Activated CD4-positive, CD25-positive, alpha-beta regulatory T cell treated with anti-CD3 and anti-CD28 coated beads, Interleukin-2, amount 50 U/mL, for 24 hours (primary cell): ENCODE measurements around the gene CABLES1.
"Not testable (repeated sequence)": the region's sequence is repeated elsewhere in the genome, so short reads cannot be mapped to it uniquely, and the experiment has no call there.

Experiments
- ATAC-seq, 2 donors: fragments of 150-1000 bp; cut with Tn5 transposase; one replicate each; pipeline ENCODE4 v1.10.0; 2021; ENCODE audit warnings: mild to moderate bottlenecking in 1 of 2, moderate library complexity in 1 of 2

Gene CABLES1

DNA sequence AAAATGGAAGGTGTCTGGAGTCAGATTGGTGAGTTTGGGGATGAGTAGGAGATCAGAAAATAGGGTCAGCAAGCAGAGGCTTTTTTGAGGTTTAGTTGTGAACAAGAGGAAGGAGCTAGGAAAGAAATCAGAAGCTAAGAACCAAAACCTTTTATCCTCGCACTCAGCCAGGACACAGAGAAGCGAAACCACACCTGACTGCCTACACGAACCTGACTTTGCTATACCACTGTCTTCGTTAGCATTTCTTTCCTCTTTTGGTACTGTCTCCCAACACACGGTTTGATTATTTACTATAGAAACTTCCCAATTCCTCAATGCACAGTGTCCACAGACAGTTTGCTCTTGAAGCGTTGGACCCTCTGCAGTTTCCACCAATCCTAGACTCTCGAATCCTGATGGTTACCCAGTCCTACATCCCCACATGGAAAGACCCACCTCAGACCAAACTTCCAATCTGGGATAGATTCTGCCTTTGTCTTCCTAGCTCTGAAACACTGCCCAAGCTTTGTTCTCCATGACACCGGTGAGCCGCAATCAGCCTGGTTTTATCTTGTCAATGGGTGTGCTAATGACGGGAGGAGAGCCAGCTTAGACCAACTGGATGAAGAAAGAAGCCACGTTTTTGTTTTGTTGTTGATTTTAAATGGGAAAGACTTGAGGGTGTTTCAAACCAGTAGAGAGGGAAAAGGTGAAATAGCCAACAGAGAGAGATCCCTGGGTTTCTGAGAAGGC is 137.4 kb downstream of the CABLES1 start:
- no peak for ATAC-seq

DNA sequence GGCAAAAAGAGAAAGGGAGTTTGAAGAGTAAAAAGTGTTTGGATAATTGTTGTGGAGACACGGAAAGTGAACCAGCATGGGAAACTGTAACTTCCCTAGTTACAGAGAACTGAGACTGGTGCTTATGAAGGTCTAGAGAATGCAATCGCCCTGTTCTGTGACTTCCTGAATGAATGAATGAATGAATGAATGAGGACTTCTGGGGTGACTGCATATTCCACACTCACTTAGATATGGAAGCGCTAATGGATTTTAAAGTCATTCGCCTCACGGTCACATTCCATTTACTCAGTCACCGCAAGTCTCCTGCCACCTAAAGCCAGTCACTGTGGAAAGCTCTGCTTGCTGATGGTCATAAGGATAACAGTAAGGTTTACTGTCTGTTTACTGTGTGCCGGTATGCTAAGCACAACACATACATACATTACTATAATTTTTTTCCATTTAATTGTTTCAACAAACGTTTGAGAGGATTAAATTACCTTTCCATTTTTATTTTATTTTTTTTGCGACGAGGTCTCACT is 138.2 kb downstream of the CABLES1 start:
- ATAC-seq: no peak

DNA sequence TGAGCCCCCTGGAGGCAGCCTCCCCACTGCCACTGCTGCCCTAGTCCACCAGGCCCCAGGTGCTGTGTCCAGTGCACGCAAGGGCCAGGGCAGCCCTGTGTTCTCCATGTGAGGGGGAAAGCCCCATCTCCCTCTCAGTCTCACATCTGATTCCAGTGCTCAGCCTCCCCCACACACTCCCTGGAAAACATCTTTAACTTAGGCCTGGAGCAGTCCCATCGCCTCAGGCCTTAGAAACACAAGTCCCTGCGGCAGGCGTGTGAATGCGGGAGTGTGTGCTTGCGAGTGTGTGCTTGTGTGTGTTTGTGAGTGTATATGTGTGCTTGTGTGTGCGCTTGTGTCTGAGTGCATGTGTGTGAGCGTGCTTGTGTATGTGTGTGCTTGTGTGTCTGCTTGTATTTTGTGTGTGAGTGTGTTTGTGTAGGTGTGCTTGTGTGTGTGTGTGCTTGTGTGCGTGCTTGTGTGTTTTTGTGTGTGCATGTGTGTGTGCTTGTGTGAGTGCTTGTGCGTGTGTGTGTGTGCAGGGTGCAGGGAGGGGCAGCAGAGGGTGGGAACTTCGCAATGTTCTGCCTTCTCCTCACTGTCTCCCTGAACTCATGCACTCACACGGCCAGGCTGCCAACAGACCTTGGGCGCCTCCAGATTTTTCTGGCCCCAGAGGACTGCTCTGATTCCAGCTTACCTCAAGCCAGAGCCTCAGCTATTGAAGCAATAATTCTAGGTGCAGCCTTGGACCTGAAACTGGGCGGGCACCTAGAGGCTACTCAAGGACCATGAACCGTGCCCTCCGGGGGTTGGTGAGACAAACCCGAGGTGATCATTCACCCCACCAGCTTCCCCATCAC is 139.6 kb downstream of the CABLES1 start:
- ATAC-seq: no peak

DNA sequence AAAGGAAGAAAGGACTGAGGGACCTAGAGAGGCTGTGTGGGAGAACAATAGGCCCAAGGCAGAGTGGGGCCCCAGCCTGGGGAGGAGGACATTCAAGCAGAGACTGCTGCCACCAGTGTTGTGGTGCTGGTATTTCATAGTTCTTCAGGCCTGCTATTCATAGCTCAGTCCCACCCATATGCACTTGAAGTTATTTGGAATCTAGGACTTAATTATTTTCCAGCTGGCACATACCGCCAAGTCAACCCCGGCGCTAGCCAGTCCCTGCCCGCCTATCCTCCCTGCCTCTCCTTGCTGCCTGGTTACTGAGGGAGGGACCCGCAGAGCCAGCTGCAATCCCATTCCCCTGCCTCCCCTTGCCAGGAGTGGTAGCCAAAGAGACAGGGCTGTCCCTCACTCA is 141.2 kb downstream of the CABLES1 start:
- ATAC-seq: no peak

DNA sequence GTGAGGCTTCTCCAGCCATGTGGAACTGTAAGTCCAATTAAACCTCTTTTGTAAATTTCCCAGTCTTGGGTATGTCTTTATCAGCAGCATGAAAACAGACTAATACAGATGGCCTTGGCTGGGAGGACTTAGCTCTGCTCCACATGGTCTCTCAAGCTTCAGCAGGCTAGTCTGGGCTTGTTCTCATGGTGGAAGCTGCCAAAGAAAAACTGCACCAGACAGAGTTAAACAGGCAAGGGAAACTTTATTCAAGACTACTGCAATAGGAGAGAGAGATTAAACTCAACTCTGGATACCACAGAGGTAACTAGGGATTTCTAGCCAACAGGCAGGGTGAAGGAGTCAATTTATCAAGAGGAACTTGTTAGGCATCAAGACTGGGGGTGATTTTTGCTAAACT is 142.1 kb downstream of the CABLES1 start:
- ATAC-seq: no peak

DNA sequence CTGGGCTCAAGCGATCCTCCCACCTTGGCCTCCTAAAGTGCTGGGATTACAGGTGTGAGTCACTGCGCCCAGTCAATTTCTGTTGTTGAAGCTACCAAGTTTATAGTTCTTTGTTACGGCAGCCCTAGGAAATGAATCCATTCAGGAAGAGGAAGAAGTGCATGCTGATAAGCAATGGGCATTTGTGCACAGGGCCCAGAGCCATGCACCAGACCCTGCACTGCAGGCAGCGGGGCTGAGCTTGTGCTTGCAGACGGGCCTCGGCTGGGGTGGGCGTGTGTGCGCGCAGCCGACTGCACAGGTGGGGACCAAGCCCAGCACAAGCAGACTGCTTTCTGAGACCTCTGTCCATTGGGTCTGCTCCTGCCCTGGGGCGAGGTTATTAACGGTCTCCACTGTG is 144.6 kb downstream of the CABLES1 start:
- ATAC-seq: no peak

DNA sequence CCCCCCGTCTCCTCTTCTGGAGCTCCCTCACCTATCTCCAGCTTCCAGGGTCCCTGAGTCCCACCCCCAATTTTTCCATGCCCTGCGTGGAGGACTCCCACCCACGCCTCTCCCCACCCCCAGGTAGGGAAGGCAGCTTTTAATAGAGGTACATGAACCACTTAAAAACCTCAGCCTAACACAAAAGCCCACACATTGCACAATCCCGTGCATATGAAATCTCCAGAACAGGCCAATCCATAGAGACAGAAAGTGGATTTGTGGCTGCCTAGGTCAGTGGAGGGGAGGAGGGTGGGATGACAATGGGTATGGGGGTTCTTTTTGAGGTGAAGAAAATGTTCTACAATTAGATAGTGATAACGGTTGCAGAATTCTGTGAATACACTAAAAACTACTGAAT is 145.6 kb downstream of the CABLES1 start:
- ATAC-seq: no peak

DNA sequence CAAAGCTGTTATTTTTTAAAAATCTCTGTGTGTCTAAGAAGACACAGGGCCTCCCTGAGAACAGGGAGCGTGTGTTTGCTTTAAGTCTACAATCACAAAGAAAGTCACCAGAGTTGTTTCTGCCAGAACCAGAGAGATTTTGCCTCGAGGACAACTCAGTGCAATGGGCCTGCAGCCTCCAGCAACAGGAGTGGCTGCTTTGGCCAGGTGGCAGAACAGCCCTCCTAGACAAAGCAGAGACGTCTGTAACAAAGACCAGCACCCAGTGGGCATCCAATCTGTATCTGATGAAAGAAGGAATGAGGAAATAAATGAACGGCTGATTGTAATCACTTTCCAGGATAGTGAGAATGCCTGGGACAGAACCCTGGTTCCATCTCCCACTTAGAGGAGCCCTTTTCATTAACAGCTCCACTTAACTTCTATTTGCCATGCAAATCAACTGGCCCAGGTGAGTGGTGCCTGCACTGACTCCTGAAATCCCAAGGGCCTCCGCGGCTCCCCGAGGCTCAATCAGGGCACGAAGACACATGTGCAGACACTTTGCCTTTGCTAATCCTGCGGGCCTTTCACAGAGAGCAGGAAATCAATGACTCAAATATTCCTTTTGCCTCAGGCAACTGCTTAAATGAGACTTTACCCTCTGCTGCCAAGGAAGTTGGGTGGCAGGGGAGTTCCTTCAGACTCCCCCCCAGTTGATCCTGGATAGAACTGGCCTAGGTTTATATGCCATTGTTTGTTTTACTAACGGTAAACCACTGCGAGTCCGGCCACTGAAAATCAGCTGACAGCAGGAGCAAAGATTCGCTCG is 146.5 kb downstream of the CABLES1 start:
- no peak for ATAC-seq

DNA sequence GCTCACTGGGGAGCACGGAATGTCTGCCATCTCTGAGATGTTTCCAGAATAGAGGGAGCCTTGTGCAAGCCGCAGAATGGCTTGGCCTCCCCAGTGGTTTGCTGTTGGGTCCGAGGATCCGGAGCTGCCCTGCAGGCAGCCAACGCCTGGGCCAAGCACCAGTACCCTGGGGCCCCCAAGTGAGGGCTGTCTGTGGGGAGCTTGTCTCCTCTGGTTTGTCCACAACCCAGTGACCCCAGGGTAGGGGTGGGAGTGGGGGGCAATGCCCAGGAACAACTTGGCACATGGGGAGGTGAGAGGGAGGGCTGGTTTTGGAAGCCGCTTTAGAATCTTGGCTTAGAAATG is 147.1 kb downstream of the CABLES1 start:
- no peak for ATAC-seq

DNA sequence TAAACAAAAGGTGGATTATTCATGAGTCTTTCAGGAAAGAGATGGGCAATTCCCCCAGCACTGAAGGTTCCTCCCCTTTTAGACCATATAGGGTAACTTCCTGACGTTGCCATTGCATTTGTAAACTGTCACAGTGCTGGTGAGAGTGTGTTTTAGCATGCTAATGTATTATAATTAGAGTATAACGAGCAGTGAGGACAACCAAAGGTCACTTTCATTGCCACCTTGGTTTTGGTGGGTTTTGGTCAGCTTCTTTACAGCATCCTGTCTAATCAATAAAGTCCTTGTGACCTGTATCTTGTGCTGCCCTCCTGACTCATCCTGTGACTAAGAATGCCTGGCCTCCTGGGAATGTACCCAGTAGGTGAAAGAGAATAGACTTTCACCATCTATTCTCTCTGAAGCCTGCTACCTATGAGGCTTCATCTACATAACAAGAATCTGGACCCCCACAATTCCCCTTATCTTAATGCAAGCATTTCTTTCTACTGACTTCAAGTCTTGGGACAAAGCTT is 148.7 kb downstream of the CABLES1 start:
- ATAC-seq: peak; percentile 74 to 79

DNA sequence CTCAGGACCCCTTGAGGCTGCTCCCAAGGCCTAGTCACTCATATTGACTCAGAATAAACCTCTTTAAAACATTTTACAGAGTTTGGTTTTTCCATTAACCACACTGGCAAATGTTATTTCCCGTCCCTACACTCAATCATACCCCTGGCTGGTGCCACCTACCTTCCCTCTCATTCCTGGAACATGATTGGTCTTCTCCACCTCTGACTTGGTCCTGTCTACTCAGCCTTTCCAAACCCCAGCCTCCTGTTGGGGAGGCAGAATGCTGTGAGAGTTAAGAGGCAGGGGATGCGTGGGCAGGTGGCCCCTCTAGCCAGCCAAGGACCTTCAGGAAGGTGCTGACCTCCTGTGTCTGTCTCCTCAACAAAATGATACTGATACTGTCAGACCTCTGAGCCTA is 149.3 kb downstream of the CABLES1 start:
- ATAC-seq: peak in 1 of 2 donors; percentile 30

DNA sequence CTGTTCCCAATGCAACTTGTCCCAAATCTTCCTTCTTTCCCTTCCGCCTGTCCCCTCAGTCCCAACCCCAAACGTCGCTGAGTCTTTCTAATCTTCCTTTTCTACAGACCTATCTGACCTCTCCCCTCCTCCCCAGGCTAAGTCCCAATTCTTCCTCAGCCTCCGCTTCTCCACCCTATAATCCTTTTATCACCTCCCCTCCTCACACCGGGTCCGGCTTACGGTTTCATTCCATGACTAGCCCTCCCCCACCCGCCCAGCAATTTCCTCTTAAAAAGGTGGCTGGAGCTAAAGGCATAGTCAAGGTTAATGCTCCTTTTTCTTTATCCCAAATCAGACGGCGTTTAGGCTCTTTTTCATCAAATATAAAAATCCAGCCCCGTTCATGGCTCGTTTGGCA is 150.3 kb downstream of the CABLES1 start:
- ATAC-seq: not testable (repeated sequence)

DNA sequence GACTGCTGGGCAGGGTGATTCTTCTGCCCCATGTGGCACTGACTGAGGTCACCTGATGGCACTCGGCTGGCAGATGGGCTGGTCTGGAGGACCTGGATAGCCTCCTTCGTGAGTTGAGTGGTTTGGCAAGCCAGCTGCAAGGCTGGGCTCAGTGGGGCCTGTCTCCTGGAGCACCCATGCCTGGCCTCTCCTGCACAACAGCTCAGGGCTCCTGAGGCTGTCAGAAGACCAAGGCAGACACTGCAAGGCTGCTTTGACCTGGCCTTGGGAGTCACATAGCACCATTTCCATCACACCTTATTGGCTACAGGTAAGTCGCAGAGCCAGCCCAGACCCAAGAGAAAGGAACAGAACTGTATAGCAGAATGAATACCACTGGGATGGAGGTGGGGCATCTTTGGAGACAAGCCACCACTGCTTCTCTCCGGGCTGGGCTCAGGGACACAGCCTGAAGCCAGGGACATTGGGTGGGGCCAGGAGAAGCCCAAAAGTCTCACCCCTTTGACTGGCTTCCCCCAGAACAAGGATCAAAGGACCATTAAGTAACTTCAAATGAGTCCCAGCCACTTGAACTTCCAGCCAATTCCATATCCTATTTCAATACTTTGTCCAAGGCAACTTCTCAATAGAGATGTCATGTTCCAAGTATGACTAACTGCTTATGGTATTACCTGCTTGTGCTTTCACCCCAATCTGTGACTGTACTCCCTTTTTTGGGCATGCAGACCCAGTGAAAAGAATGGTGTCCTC is 156.3 kb downstream of the CABLES1 start:
- ATAC-seq: no peak

DNA sequence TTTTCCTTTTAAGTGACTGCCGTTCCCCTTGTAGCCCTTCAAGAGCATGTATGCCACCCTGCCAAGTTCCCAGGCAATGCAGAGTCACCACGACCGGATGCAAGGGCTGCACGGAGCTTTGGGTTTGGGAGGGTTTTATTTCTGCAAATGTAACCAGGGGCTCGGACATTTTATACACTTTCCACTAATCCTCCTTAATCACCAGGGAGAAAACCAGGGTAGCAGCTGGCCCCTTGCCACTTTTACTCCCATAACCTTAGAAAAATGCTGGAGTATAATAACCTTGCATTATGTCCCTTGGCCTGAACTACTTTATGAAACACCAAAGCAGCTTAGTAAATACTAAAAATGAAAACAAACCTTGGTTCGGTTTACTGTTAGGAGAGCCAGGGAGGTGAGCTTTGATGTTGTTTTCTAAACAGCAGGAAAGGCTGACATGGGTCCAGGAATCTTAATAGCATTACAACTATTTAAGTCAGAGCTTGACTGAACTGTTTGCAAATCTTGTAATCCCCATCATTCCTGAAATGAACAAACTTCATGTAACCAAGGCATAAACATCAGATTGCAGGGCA is 165.0 kb downstream of the CABLES1 start:
- ATAC-seq: no peak

DNA sequence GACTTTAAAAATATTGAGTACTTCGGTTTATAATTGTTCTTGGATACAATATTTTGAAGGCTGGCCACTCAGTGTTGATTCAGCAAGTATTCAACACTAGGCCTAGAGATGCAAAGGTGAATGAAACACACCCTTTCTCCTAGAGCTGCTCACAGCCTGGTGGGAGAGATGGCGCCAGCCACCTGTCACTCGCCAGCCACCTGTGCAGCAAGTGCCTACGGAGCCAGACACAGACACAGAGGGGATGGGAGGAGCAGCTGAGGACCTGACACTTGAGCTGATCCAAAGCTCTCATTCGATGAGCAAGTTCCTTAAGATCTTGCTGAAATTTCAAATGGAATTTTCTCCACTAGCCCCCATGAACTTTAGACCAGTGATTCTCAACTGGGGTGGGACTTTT is 166.7 kb downstream of the CABLES1 start:
- no peak for ATAC-seq

DNA sequence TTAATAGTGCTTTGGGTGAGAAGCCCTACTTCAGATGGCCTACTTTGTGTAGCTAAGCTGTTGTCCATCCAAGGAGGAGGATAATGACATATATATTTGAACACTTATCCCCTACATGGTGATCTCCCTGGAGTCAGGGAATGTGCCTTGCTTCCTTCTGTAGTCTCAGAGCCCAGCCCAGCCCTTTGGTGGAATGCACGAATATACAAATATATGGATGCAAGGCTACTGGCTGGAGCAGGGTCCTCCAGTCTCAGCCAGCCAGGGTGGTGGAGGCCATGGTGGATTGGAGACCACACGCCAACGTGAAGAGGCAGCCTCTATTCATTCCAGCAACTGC is 167.2 kb downstream of the CABLES1 start:
- no peak for ATAC-seq

DNA sequence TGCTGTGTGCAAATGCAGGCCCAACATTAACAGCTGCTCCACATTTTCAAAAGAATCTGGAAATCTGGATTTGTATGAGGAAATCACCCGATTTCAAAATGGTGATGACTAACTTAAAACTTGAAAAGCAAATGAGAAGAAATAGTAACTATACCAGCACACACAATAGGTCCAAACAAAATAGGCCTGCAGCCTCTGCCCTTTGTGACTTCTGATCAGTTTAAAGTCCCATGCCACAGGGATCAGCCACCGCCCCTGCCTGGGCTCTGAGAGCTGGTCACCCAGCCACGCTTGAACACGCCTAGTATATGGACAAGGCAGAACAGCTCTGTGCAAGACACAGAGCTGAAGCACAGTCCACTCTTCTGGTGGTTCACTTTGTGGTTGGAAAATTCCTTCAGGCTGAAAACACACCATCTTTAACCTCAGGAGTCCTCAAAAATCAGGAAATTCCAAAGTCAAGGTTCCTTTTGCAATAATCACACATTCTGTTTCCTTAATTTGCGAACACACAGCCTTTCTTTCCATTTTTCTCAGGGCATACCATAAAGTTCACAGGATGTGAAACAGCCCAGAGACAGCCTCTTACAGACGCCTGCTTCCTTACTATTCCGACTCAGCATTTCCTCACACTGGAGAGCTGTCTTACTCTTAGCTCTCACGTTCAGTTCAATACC is 167.7 kb downstream of the CABLES1 start:
- ATAC-seq: no peak

DNA sequence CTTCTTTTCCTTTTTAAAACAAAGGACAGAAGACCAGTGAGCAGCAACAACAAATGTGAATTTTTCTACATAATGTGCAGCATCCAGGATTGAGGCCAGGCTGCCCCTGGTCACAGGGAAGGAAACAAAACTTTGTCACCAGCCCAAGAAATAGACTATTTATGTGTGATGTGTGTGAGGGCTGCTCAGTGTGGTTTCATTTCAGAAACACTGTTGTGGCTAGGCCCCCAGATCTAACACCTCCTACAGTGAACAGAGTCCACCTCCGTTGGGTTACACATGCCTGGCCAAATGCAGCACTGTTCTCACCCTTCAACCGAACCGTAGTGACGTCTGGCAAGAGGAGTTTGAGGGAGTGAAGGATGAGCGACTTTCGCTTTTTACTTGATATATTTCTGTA is 171.5 kb downstream of the CABLES1 start:
- no peak for ATAC-seq

DNA sequence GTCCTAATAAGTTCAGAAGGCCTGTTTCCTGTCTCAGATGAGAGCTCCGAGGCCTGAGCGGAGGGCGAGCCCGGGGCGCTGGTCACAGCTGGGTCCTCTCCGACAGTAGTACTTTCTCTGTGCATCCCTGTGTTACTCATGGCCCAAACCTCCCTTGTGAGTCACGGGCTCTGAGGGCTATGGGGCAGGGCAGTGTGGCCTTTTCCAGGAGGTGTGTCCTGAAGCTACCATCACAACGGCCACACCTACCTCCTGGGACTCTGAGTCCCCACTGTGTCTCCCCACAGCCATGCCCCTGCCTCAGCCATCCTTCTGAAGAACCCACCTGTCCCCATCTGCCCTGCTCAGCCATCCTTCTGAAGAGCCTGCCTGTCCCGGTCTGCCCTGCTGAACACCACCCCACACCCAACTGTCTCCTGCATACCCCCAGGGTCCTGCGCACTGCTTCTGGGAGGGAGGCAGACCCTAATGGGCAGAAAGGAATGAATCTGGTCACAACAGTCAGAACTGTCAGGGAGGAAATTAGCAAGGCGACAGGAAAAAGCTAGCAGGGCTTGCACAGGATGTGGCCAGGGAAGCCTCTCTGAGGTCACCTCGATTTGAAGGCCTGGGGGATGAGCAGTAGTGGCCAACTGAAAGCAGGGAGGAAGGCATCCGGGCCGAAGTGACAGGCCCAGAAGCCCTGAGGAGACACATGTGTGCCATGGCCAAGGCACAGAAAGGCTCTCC is 172.4 kb downstream of the CABLES1 start:
- peak in 1 of 2 donors; percentile 28 for ATAC-seq
